CD4-positive, alpha-beta T cell treated with Interleukin-21 for 1 hour (primary cell): ENCODE measurements around the gene F2R.
"Not testable (repeated sequence)": the region's sequence is repeated elsewhere in the genome, so short reads cannot be mapped to it uniquely, and the experiment has no call there.

ENCODE experiments used
- DNase-seq: peaks from one replicate; pipeline ENCODE4 v3.0.0-alpha.2; 2020

F2R gene

DNA sequence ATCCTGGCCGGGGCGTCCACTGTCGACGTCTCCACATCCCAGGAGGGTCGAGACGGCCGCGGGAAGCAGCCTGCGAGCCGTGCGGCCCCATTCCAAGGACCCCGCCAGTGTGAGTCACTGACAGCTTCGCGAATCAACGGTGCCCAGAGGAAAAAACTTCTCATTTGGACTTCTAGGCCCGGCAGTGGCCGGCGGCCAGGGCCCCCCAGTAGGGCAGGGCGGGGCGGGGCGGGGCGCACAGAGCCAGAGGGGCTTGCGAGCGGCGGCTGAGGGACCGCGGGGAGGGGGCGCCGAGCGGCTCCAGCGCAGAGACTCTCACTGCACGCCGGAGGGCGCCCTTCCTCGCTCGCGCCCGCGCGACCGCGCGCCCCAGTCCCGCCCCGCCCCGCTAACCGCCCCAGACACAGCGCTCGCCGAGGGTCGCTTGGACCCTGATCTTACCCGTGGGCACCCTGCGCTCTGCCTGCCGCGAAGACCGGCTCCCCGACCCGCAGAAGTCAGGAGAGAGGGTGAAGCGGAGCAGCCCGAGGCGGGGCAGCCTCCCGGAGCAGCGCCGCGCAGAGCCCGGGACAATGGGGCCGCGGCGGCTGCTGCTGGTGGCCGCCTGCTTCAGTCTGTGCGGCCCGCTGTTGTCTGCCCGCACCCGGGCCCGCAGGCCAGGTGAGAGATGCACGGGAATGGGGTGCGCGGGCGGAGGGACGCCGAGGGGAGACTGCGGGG lies at the start of gene F2R:
Gene F2R (plus strand): TSS at position 391 of the 720 bp plus-strand sequence. CDS start 182 bp downstream, at position 573.
- DNase-seq = peak; percentile 69

DNA sequence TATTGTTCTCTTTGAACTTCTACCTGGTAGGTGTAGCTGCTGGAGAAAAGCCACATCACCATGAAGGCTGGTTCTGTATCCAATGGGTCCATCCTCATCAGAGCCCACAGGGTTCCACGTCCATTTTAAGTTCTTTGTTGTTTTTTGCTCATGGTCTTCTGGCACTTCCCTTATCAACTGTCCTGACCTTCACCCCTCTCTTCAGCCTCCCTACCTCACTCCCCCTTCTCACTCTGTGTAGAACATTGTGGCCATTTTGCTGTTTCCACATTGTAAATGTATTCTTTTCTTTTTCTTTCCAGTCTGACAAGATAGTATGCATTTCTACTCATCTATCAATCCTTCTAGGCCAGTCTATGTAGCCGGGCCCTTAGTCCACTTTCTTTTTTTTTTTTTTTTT lies 48.4 kb upstream of the F2R start:
- no peak for DNase-seq

DNA sequence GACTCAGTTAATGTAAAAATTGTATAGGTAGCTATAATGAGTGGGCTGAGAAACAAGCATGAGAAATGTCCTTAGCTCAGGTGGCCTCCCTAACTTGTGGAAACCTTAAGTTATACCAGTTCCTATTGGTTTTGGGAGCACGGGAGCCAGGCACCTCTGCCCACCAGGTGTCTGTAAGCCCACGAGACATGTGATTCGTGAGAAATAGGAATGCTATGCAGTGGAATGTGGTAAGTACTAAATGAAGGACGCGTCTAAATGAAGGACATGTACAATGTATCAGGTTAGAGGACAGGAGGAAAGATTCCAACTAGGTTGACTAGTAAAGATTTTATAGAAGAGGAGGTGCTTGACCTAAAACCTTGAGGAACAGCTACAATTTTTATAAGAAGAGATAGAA lies 46.7 kb upstream of the F2R start:
- no peak for DNase-seq

DNA sequence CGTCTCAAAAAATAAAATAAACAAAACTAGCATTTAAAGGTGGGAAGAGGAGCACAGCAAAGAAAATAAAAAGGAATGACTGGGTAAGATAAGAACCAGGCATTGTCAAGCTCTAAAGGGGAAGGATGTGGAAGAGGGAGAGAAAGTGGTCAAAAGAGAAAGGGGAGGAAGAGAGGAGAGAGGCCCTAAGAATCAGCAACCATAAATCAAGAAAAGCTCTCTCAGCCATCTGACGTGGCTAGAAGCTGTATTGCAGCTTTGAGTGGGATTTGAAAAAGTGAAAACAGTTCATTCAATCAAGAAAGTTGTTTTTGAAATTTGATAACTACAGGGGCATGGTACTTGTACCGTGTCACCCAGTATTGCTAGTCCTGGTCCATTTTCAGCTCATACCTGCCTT lies 45.4 kb upstream of the F2R start:
- no peak for DNase-seq

DNA sequence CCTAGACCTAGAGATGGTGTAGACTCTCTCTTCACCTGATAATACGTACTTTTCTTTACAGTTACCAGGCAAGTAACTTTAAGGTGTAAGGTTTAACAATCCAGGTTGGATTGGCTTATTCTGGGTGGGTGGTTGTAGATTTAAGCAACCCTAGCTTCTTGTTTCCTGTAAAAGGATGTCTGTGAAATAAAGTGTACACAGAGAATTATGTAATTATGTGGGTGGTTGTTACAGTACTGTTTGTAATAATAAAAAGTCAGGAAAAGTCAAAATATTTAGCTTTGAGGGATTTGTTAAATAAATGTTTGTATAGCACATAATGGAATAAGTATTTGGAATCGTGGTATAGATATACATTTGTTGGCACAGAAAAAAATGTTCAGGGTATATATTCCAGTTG lies 43.7 kb upstream of the F2R start:
- no peak for DNase-seq

DNA sequence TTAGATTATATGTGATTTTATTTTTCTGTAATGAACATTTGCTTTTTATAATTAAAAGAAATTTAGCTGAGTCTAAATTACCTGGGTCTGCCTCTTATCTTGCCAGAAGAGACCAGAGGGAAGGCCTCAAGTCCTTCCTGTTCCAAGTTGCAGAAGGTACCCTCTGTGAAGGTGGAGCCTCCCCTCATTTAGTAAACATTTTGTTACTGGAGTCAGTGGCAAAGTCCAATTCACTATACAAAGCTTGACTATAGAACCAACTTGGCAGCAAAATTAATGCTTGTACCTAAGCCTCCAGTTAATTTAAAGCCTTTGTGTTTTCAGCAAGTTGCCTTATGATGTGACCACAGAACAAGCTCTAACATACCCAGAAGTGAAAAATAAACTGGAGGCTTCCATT lies 42.8 kb upstream of the F2R start:
- no peak for DNase-seq

DNA sequence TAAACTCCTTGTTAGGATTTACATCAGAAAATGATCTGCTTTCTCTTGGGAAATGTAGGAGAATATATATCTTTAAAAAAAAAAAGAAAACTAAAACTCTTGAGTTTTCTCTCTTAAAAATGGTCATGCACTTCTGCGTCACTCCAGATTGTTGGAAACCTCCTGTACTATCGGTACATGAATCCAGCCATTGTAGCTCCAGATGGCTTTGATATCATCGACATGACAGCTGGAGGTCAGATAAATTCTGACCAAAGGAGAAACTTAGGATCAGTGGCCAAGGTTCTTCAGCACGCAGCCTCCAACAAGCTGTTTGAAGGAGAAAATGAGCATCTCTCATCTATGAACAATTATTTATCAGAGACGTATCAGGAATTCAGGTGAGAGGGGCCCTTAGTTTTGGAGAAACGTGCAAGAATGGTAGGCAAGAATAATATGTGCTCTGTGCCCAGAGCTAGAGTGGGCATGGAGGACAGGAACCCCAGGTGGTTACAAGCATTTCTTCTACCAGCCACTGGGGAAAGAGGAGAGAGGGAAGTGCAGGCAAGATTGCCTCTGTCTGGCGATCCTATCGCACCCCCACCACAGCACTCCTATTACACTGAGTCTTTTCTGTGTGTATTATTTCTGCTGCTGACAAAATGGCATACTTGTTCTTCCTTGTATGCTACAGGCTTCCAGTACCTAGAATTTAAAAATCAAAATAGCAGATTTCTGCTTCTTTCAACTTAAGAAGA lies 41.4 kb upstream of the F2R start:
- DNase-seq = no peak

DNA sequence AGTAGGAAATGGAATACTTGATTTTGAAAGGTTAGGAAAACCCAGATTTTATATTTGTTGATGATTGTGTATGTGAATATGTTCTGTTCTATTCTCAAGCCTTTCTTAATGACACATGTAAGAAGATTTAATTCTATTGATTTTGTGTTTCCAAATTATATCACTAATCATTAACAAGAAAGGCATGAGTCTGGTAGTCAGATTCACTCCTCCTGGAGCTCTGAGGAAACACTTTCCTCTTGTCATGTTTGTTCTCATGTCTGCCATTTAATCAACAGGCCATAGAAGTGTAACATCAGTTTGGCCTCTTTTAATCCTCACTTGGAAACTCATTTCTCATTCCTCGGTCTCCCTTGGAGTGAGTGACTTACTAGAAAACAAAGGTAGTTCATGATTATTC lies 40.6 kb upstream of the F2R start:
- DNase-seq = no peak

DNA sequence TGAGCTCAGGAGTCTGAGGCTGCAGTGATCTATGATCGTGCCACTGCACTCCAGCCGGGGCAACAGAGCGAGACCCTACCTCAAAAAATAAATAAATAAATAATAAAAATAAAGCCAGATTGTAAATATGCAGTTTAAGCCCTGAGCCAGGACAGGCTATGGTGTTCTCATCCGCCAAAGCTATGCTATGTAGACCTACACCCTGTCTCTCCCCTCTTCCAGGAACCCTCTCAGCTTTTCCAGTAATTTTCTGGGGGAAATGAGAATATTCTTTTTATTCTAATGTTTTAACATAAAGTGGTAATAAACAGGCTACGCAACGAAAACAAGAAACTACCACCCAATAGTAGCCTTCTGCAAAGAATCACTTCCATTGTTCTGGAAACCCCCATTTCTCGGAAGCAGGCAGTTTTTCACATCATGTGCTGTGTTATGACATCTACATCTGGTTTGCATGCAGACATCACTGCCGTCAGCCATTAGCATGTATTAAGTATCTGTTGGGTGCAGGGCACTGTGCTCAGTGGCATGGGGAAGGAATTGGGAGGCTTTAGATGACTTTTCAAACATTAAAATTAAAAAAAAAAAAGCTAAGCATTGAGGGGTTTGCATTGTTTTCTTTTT lies 38.0 kb upstream of the F2R start:
- DNase-seq = no peak

DNA sequence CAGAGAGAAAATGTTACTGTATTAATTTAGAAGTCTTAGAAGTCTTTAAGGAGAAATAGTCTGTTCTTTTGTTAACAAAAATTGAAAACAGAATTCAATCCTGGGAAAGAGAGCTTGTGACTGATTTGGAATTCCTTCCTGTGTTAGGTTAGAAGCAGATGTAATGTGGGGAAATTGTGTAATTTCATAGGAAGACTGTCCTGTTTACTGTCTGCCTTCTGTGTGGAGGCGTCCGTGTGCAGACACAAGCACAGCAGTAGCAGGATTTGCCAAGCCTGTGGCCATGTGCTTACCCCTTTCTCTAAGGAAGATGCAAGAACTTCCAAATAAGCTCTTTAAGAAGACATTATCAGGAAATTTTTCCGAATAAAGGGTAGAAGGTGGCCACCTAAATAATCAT lies 36.7 kb upstream of the F2R start:
- no peak for DNase-seq

DNA sequence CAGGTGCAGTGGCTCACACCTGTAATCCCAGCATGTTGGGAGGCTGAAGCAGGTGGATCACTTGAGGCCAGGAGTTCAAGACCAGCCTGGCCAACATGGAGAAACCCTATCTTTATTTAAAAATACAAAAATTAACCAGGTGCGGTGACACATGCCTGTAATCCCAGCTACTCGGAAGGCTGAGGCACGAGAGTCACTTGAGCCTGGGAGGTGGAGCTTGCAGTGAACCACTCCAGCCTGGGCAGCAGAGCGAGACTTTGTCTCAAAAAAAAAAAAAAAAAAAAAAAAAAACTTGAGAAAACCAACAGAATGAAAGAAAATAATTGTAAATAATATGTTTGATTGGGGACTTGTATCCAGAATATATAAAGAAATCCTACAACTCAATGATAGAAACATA lies 35.1 kb upstream of the F2R start:
- DNase-seq = not testable (repeated sequence)

DNA sequence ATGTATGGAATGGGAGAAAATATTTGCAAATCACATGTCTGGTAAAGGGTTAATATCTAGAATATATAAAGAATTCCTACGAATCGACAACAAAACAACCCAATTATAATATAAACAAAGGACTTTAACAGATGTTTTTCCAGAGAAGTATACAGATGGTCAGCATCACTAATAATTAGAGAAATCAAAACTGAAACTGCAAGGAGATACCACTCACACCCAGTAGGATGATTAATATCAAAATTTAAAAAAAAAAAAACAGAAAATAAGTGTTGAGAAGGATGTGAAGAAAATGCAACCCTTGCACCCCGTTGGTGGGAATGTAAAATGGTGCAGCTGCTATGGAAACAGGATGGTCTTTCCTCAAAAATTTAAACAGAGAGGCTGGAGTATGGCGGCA lies 34.6 kb upstream of the F2R start:
- no peak for DNase-seq

DNA sequence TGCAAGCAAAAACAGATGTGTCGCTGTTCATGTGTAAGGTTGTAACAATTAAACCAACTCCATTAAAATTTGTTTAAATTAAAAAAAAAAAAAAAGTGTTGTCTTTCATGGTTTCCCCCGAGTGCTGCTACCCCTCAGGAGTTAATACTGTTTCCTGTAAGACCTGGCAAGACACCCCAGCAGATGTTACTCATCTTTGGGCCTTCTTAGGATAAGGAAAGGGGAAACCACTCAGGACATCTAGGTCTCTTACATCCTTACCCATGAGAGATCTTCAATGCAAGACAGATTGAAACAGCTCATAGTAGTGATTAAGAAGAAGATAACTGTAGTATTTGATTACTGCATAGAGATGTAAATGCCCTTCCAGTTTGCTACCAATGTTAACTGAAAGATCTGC lies 33.5 kb upstream of the F2R start:
- no peak for DNase-seq

DNA sequence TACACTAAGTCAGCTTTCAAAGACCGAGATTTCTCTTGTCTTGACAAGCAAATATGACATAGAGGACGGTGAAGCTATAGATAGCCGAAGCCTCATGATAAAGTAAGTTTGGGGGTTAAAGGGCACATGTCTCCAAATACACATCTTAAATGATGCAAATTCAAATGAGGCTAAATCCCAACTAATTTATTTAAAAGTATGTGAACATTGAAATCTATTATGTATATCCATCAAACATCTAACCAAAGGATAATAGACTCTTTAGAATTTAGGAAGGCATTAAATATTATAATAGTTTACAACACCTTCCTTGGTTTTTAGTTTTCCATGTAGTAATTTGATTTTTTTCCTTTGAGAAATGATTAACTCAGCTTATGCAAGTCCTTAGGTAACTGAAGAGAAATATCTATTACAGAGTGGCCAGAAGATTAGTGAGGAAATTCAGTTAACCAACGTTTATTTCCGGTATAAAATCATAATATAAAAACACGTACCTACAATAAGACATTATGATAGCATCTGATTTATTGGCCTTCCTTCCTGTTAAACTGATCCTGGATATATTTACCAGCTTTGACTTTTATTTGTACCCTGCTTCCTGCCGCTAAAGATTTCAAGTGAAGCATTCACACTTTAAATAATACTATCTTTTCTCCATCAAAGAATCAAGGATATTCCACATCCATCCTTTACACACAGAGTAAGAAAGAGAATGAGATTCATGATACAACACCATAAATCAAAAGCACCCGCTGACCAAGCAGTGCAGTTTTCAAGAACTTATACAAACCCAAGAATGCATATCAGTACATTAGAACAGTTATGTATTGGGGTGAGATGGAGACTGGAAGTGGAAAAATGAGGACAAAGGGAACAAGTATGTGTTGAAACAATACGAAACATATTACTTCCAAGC lies 31.9 kb upstream of the F2R start:
- DNase-seq = no peak

DNA sequence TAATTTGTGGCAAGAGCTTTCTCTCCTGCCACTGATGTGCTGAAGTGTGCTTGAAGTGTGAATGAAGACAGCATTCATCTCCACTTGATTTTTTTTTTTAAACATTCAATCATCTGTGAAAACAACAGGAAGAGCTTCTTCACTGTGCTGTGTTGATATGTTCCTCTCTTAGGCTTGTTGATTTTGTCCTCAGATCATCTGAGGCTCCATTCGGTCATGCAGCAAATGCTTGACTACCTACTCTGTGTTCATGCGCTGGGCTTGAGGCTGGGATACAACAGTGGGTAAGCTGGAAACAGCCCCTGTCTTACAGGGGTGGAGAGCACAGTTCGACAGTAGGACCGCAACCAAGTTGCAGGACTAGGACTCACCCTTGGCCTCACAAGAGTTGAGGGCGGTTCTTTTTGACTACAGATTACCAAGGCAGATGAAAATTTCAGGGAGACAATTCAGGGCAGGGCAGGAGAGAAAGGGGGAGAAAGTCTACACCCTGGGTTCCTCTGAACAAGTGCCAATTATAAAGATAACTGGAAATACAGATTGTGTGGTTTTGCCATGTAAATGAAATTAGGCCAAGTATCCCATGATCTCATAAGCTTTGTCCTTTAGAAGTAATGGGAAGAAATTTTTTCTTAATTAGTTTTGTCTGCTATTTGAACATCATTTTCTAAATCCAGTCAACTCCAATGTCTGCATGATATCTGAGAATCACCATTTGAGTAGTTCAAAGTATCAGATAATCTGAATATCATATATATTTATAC lies 31.0 kb upstream of the F2R start:
- no peak for DNase-seq

DNA sequence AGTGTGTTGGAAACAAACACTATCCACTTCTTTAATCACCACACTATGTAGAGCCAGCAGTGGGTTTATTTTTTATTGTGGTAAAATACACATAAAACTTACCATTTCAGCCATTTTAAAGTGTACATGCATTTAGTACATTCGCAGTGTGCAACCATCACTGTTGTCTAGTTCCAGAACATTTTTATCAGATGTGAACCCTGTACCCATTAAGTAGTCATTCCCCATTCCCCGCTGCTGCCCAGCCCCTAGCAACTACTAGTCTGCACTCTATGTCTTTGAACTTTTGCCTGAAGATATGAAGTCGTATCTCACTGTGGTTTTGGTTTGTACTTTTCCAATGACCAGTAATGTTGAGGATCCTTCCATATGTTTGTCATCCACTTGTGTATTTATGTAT lies 30.2 kb upstream of the F2R start:
- DNase-seq = no peak

DNA sequence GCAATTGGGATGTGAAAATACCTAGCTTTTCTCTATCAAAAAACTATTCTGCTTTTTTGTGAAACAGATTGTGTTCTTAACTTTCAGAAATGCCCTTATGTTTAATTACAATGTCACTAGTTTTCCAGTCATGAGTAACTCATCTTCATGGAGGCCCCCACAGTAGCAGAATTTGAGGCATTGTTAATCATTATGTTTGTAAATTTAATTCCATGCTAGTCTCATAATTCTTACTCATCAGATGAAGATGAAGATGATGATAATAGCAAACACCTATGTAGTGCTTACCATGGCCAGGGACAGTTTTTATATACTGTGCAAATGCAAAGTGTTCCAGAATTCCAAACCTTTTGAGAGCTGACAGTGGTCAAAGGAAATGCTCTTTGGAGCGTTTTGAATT lies 27.7 kb upstream of the F2R start:
- no peak for DNase-seq

DNA sequence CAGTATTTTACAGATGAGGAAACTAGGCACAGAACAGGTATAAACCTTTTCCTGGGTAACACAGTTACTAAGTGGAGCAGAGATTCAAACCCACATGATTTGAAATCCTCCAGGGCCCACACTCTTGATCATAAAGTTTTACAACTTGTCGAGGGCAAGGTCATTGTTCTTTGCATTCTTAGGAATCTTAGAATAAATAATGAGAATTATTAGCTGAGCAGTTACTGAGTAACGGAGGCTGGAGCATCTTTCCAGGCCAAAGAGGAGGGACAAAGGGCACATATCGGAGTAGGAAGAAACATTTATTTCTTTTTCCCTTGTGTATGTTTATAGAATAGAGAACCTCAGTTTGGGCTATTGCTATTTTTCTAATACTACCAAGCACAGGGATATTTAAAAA lies 27.1 kb upstream of the F2R start:
- DNase-seq = no peak

DNA sequence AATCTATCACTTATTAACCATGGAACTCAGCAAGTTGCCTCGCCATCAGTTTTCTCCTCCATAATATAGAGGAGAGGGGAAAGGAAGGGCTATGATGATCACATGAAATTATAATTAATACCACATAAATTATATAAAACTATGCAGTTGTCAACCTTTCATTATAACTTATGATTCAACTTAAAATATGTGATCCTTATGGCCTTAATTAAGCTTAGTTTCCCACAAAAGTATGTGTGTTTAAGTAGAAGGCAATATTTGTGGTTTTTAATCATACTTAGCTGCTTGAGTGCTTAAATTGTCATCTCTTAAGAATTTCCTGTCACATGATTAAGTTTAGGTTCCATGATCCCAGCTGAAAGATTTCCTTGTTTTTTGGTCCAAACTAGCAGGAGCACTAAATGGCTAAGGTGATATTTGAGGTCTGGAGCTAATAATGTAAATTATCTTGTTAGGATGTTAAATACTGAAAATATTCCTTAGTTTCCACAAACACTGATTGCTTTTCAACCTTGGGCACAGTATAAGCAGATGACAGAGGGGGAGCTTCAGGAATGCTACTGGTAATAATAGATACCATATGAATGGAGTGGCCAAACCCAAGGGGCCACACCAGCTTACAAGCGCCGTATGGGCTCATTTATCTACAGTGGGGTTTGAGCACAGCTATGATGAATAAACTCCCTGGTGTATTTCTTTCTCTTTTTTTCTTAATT lies 26.4 kb upstream of the F2R start:
- no peak for DNase-seq

DNA sequence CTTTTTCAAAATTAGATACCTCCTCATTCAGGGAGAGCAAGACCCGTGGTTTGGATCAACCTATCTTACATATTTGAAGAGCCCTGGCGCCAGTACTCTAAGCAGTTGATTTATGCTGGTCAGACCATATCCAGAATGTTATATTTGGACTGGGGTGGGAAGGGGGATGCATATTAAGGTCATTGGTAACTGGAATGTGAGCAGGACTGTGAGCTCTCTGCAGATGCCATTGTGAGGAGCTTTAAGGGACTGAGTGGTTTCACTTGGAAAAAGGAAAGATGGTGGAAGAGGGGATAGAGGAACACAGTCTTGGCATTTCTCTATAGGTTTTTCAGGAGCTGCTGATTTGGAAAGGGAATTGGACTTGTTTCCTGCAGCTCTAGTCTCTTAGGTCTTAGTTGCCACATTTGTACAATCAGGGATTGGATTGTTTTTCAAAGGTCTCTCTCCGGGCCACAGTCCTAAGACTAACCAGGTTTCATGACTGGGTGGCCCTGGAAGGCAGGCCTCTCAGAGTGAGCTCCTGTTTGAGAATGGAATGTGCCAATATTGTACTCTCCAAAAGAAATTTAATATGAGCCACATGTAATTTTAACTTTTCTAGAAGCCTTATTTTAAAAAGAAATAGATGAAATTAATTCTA lies 25.8 kb upstream of the F2R start:
- no peak for DNase-seq
